Activated CD8-positive, alpha-beta T cell treated with anti-CD3 and anti-CD28 coated beads for 36 hours (primary cell): ENCODE measurements around the gene DDIAS. TPM values are rescaled to one million over a fixed set of nuclear protein-coding genes. Genes with fewer than 3 reads are reported as not detected.
A peak's percentile ranks its signal among the peaks of the same experiment; 100 is the strongest.

ENCODE experiments used
- ATAC-seq: fragments of 200-7000 bp; cut with Tn5 transposase; one replicate; pipeline ENCODE4 v1.10.0; 2021; ENCODE audit warnings: mild to moderate bottlenecking, moderate library complexity
- CTCF ChIA-PET: fragments of 350-600 bp; sonication (Branson Sonifier 250); formaldehyde crosslinking; loops from one replicate; lab custom pipeline; 2021; ENCODE audit warnings: antibody characterized with exemption; lab: Charles Lee
- POLR2A ChIA-PET: fragments of 350-600 bp; sonication (Branson Sonifier 250); formaldehyde crosslinking; loops from one replicate; lab custom pipeline; 2021; ENCODE audit warnings: antibody characterized with exemption; lab: Charles Lee
- DNase-seq: peaks from one replicate; pipeline ENCODE4 v3.0.0-alpha.2; 2020
- H3K27ac Mint-ChIP-seq: one replicate; pipeline ENCODE4 v1.8.0; 2021; ENCODE audit warnings: mild to moderate bottlenecking, mixed read lengths
- H3K27me3 Mint-ChIP-seq: one replicate; pipeline ENCODE4 v1.8.0; 2021; ENCODE audit warnings: mixed read lengths
- H3K36me3 Mint-ChIP-seq: one replicate; pipeline ENCODE4 v1.8.0; 2021; ENCODE audit warnings: low read depth, mixed read lengths
- H3K4me1 Mint-ChIP-seq: one replicate; pipeline ENCODE4 v1.8.0; 2021; ENCODE audit warnings: low read depth, mixed read lengths
- H3K4me3 Mint-ChIP-seq: one replicate; pipeline ENCODE4 v1.8.0; 2021; ENCODE audit warnings: mild to moderate bottlenecking, moderate library complexity, mixed read lengths
- H3K9me3 Mint-ChIP-seq: one replicate; pipeline ENCODE4 v1.8.0; 2021; ENCODE audit warnings: mixed read lengths
- CTCF ChIP-seq: fragments of 200-600 bp; IDR thresholded peaks from one replicate; pipeline ENCODE4 v1.8.0; 2022; ENCODE audit warnings: antibody characterized with exemption, mild to moderate bottlenecking
- intact Hi-C: fragments of 100-400 bp; cut with micrococcal nuclease; formaldehyde crosslinking; loops from one replicate; pipeline ENCODE4 v1.10.0; 2022
- total RNA-seq, 2 experiments: library from RNA; stranded (reverse); gene quantifications; one replicate each; pipeline ENCODE4 v1.2.3, GENCODE V29; 2021

The DDIAS gene
- total RNA-seq, 2 experiments from 2014 or later = 19.5 to 22.3 TPM

GRCh38 chr11:82872377-82873150 lies 29.0 kb upstream of the DDIAS start:
- peaks cover 28% of the 10 kb centered on the region for H3K4me1 Mint-ChIP-seq
- TF ChIP-seq CTCF = no peak
- no peak overlapping the region for H3K4me3 Mint-ChIP-seq
- H3K9me3 Mint-ChIP-seq = peaks cover 9% of the 10 kb centered on the region
- ChIA-PET CTCF (no interaction called here), POLR2A (no interaction called here)
- peaks cover 11% of the 10 kb centered on the region for H3K36me3 Mint-ChIP-seq
- intact Hi-C loops = no loop called here
- no peaks in the 10 kb centered on the region for H3K27me3 Mint-ChIP-seq
- ATAC-seq (no peak), DNase-seq (no peak)
- H3K27ac Mint-ChIP-seq = no peak overlapping the region

GRCh38 chr11:82873919-82874333 lies 27.6 kb upstream of the DDIAS start:
- peaks cover 26% of the 10 kb centered on the region for H3K4me1 Mint-ChIP-seq
- ChIA-PET POLR2A (interaction anchor here (0.6 to 0.9 kb wide), 2 partner anchors 27 to 375 kb away, joined by 3 read pairs; partner anchors contain the start of gene DDIAS), CTCF (no interaction called here)
- peaks cover 19% of the 10 kb centered on the region for H3K9me3 Mint-ChIP-seq
- DNase-seq (no peak), ATAC-seq (peak; percentile 39)
- peak overlapping the region; percentile 50 for H3K27ac Mint-ChIP-seq
- H3K4me3 Mint-ChIP-seq = no peak overlapping the region
- no peaks in the 10 kb centered on the region for H3K27me3 Mint-ChIP-seq
- intact Hi-C loops = no loop called here
- peaks cover 22% of the 10 kb centered on the region for H3K36me3 Mint-ChIP-seq
- TF ChIP-seq CTCF = no peak

GRCh38 chr11:82874646-82875523 lies 26.7 kb upstream of the DDIAS start:
- DNase-seq (no peak), ATAC-seq (no peak)
- Mint-ChIP-seq H3K36me3 (peaks cover 25% of the 10 kb centered on the region), H3K27me3 (no peaks in the 10 kb centered on the region), H3K4me3 (no peak overlapping the region), H3K9me3 (peaks cover 19% of the 10 kb centered on the region), H3K27ac (no peak overlapping the region), H3K4me1 (peaks cover 26% of the 10 kb centered on the region)
- ChIA-PET CTCF (no interaction called here), POLR2A (interaction anchor here (1.3 kb wide), 1 partner anchor 27 kb away, joined by 3 read pairs; no protein-coding TSS in a partner anchor)
- no peak for TF ChIP-seq CTCF
- intact Hi-C loops = no loop called here

- no peak overlapping the region for H3K4me3 Mint-ChIP-seq
- ChIA-PET POLR2A (interaction anchor here (0.8 kb wide), 1 partner anchor 16 kb away, joined by 3 read pairs; no protein-coding TSS in a partner anchor), CTCF (interaction anchor here (0.8 to 4.5 kb wide), 2 partner anchors 16 to 24 kb away, joined by 3 to 37 read pairs; no protein-coding TSS in a partner anchor)
- TF ChIP-seq CTCF = no peak
- peaks cover 5% of the 10 kb centered on the region for H3K4me1 Mint-ChIP-seq
- intact Hi-C loops = no loop called here
- no peaks in the 10 kb centered on the region for H3K27me3 Mint-ChIP-seq
- peaks cover 5% of the 10 kb centered on the region for H3K9me3 Mint-ChIP-seq
- peaks cover 14% of the 10 kb centered on the region for H3K36me3 Mint-ChIP-seq
- ATAC-seq = no peak
- DNase-seq = no peak
- no peak overlapping the region for H3K27ac Mint-ChIP-seq
Measured at GRCh38 chr11:82883853-82884252, 17.7 kb upstream of the DDIAS start.
